IPS-20b (cell line): ENCODE results near the gene AP4E1.

Experiments used
- H3K27ac ChIP-seq: one replicate; pipeline ENCODE4 v1.5.1; 2013; ENCODE audit warnings: low read length
- H3K27me3 ChIP-seq: 2 replicates; pipeline ENCODE4 v1.6.1; 2013; ENCODE audit warnings: mild to moderate bottlenecking, low read length, inconsistent platforms; ENCODE audit not compliant: insufficient read depth
- H3K36me3 ChIP-seq: 2 replicates; pipeline ENCODE4 v1.6.1; 2013; ENCODE audit warnings: low read depth, mild to moderate bottlenecking, inconsistent platforms, low read length, moderate library complexity; ENCODE audit not compliant: insufficient read depth
- H3K4me1 ChIP-seq: 2 replicates; pipeline ENCODE4 v1.6.1; 2013; ENCODE audit warnings: mild to moderate bottlenecking, control low read depth, inconsistent platforms, low read length, moderate library complexity; ENCODE audit not compliant: insufficient read depth
- H3K4me3 ChIP-seq: 2 replicates; pipeline ENCODE4 v1.5.1; 2013; ENCODE audit warnings: mild to moderate bottlenecking, low read length, inconsistent platforms
- H3K9ac ChIP-seq: 2 replicates; pipeline ENCODE4 v1.6.1; 2013; ENCODE audit warnings: low read depth, mild to moderate bottlenecking, inconsistent platforms, low read length, moderate library complexity
- H3K9me3 ChIP-seq: 2 replicates; pipeline ENCODE4 v1.6.1; 2013; ENCODE audit warnings: mild to moderate bottlenecking, low read depth, low read length, inconsistent platforms; ENCODE audit not compliant: insufficient read depth

AP4E1 gene

DNA sequence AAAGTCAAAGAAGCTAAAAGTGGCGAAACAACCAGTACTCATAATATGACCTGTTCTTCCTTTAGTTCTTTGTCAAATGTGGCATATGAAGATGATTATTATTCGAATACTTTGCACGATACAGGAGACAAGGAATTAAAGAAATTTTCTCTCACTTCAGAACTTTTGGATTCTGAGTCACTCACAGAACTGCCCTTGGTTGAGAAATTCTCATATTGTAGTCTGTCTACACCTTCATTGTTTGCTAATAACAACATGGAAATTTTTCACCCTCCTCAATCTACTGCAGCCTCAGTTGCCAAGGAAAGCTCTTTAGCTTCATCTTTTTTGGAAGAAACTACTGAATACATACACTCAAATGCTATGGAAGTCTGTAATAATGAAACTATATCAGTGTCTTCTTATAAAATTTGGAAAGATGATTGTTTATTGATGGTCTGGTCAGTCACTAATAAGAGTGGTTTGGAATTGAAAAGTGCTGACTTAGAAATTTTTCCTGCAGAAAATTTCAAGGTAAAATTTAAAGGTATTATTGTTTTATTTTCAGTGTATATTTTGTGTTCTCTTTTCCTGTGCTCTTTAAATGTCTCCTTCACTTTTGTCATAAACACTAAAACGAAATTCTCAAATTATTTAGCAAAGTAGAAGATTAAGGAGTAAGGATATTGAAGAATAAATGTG, 89.0 kb downstream of the AP4E1 start:
- Histone ChIP-seq H3K36me3 (peaks cover 12% of the 10 kb centered on the region), H3K9me3 (no peaks in the 10 kb centered on the region), H3K9ac (no peak overlapping the region), H3K4me1 (no peaks in the 10 kb centered on the region), H3K27ac (no peak overlapping the region), H3K4me3 (no peak overlapping the region), H3K27me3 (no peaks in the 10 kb centered on the region)

DNA sequence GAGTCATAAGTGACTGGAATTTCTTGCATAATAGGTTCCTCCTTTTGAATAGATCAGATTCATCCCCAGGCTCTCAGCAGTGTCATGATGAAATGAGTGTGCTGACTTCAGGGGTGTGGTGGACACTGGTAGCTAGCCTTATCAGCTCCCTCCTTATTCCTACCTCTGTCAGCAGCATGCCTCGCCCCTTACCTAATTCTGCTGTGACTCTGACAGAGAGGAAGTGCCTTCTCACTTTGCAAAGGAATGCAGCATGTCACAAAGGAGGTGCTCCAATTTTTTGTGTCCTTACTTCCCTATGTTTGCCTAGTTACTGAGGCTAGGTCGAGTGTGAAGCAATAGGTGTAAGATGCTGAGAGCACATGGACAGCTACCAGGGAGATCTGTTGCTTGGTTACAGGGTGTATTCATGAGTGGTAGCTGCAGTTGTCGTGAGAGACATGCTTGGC, 95.6 kb downstream of the AP4E1 start:
- H3K27me3 ChIP-seq, result no peaks in the 10 kb centered on the region
- no peaks in the 10 kb centered on the region for H3K9me3 ChIP-seq
- H3K4me3 ChIP-seq, result no peak overlapping the region
- H3K9ac ChIP-seq, result no peak overlapping the region
- no peak overlapping the region for H3K27ac ChIP-seq
- no peaks in the 10 kb centered on the region; the same call in 1 of the 2 replicates for H3K4me1 ChIP-seq
- H3K36me3 ChIP-seq, result peaks cover 8% of the 10 kb centered on the region; the same call in 1 of the 2 replicates

DNA sequence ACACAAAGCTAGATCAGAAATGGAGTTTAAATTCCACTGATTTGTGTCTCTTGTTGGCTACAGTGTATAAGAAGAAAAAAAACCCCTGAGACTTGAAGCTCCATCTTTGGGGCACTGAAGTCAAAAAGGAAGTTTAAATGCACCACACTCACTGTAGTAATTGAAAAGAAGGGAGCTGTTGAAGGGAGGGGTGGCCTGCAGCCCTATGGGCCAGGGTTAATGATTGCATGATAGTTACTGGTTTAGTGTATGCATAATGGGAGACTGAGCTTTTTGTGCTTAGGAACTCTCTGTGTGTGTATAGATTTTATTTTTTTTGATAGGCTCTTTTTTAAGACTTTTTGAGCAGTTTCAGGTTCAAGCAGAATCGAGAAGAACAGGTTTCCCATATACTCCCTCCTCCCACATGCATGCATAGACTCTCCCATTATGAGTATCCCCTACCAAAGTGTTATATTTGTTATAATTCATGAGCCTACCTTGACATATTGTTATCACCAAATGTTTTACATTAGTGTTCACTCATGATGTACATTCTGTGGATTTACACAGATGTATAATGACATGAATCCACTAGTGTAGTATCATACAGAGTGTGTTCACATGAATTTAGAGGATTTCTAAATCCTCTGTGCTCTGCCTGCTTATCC, 98.0 kb downstream of the AP4E1 start:
- peaks cover 8% of the 10 kb centered on the region; the same call in 1 of the 2 replicates for H3K36me3 ChIP-seq
- H3K4me3 ChIP-seq, result no peak overlapping the region
- H3K4me1 ChIP-seq, result no peaks in the 10 kb centered on the region; the same call in 1 of the 2 replicates
- no peaks in the 10 kb centered on the region for H3K27me3 ChIP-seq
- H3K9ac ChIP-seq, result no peak overlapping the region
- H3K27ac ChIP-seq, result no peak overlapping the region
- no peaks in the 10 kb centered on the region for H3K9me3 ChIP-seq

DNA sequence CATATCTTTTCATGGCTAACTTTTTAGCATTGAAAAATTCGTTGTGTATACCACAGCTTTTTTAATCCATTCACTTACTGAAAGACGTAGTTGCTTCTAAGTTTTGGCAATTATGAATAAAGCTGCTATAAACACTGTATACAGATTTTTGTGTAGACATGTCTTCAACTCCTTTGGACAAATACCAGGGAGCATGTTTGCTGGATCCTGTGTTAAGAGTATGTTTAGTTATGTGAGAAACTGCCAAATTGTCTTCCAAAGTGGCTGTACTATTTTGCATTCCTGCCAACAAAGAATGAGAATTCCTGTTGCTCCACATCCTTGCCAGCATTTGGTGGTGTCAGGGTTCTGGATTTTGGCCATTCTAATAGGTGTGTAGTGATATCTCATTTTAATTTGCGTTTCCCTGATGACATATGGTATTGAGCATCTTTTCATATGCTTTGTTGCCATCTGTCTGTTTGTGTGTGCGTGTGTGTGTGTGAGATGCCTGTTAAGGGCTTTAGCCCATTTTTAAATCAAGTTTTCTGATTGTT, 98.7 kb downstream of the AP4E1 start:
- Histone ChIP-seq H3K27ac (no peak overlapping the region), H3K36me3 (peaks cover 4% of the 10 kb centered on the region; the same call in 1 of the 2 replicates), H3K4me3 (no peak overlapping the region), H3K9me3 (no peaks in the 10 kb centered on the region), H3K4me1 (no peaks in the 10 kb centered on the region; the same call in 1 of the 2 replicates), H3K9ac (no peak overlapping the region), H3K27me3 (no peaks in the 10 kb centered on the region)

DNA sequence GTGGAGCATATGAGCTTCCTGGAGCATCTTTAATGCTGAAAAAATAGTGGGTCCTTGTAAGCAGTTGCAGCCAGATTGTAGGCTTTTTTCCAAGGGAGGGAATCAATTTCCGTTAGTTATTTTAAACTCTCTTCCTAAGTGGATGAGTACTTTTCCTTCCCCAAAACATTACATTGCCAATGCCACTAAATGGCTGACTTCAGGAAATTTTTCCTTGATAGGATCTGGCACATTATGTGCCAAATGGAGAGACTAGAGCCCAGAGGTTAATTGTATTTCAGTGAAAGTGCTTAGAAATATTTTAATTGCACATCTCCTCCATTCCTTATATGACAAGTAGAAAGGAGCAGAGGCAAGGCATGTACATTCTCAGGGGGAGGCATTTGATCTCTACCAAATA, 102.7 kb downstream of the AP4E1 start:
- Histone ChIP-seq H3K9ac (no peak overlapping the region), H3K4me1 (no peaks in the 10 kb centered on the region), H3K9me3 (no peaks in the 10 kb centered on the region), H3K27ac (no peak overlapping the region), H3K36me3 (no peaks in the 10 kb centered on the region), H3K4me3 (no peak overlapping the region), H3K27me3 (no peaks in the 10 kb centered on the region)

DNA sequence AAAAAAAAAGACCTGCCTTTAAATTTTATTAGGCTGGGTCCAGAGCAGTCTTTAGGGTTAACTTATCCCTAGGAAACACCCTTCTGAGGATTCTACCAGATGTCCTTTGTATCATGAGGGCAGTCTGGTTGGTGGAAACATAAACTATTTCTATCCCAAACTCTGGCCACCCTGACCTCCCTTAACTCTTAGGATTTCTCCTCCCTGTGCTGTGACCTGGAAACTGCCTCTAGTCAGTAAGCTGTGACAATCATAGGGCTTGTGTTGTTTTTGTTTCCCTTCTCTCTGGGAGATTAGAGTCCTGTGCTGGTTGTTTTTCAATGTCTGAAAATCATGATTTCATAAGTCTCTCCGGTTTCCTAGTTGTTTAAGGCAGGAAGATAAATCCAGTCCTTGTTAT, 108.1 kb downstream of the AP4E1 start:
- no peaks in the 10 kb centered on the region for H3K27me3 ChIP-seq
- H3K9ac ChIP-seq, result no peak overlapping the region
- H3K4me3 ChIP-seq, result no peak overlapping the region
- H3K36me3 ChIP-seq, result no peaks in the 10 kb centered on the region
- H3K4me1 ChIP-seq, result no peaks in the 10 kb centered on the region
- H3K9me3 ChIP-seq, result peaks cover 4% of the 10 kb centered on the region; the same call in 1 of the 2 replicates
- H3K27ac ChIP-seq, result no peak overlapping the region

DNA sequence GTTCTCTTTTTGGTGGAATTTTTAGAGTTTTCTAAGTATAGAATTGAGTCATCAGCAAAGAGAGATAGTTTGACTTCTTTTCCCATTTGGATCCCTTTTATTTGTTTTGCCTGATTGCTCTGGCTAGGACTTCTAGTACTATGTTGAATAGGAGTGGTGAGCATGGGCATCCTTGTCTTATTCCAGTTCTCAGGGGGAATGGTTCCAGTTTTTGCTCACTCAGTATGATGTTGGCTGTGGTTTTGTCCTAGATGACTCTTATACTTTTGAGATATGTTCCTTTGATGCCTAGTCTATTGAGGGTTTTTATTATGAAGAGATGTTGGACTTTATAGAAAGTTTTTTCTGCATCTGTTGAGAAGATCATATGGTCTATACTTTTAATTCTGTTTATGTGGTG, 113.7 kb downstream of the AP4E1 start:
- H3K9me3 ChIP-seq, result peaks cover 4% of the 10 kb centered on the region; the same call in 1 of the 2 replicates
- H3K27ac ChIP-seq, result no peak overlapping the region
- H3K4me3 ChIP-seq, result no peak overlapping the region
- no peaks in the 10 kb centered on the region for H3K27me3 ChIP-seq
- H3K9ac ChIP-seq, result no peak overlapping the region
- H3K4me1 ChIP-seq, result no peaks in the 10 kb centered on the region
- no peaks in the 10 kb centered on the region for H3K36me3 ChIP-seq

DNA sequence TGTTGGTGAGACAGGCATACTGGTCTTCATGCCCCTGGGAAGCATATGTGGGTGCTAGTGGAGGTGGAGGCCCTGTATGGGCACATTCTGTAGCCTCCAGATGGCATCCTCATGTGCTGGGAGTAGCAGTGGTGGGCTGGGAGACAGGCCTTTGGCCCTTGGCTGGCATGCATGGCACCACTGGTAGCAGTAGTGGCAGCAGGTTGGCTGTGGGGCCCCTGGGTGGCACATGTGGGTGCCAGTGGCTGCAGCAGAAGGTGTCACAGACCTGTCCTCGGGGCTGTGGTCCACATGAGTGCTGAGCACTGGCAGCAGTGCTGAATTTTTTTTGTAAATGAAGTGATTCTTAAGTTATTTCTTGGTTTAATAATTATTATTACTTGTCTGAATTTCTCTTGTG, 115.0 kb downstream of the AP4E1 start:
- no peak overlapping the region for H3K4me3 ChIP-seq
- H3K4me1 ChIP-seq, result no peaks in the 10 kb centered on the region
- no peaks in the 10 kb centered on the region for H3K27me3 ChIP-seq
- H3K27ac ChIP-seq, result no peak overlapping the region
- H3K9ac ChIP-seq, result no peak overlapping the region
- H3K36me3 ChIP-seq, result no peaks in the 10 kb centered on the region
- peaks cover 4% of the 10 kb centered on the region; the same call in 1 of the 2 replicates for H3K9me3 ChIP-seq

DNA sequence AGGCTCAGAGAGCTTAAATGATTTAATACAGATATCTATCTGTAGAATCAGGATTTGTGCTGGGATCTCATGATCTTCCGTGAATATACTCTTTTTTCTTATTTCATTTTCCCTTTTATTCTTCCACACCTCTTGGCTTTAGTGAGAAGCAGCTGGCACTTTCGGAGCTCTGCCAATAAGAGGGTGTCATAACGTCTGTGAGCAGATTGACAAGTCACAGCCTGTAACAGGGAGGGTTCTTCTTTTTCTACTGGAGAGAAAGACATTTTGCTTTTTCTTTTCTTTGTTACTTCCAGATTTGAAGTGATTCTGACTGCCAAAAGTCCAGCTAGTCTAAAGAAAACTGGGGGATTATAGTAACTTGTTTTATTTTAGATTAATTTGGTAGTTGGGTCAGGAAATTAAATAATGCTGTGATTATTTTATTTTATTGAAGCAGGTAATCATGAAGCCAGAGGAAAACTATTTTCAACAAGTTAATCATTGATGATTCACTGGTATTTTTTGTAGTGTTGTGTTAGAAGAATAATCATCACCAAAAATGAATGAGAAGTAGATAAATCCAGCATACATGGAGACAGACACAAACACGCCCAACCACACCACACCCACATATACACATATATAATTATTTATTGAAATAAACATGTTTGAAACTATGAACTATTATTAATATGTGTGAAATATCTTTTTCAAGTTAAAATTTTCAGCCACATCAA, 116.4 kb downstream of the AP4E1 start:
- no peaks in the 10 kb centered on the region for H3K4me1 ChIP-seq
- H3K9me3 ChIP-seq, result peaks cover under 1% of the 10 kb centered on the region; the same call in 1 of the 2 replicates
- no peak overlapping the region for H3K4me3 ChIP-seq
- no peak overlapping the region for H3K27ac ChIP-seq
- H3K36me3 ChIP-seq, result no peaks in the 10 kb centered on the region
- no peaks in the 10 kb centered on the region for H3K27me3 ChIP-seq
- no peak overlapping the region for H3K9ac ChIP-seq

DNA sequence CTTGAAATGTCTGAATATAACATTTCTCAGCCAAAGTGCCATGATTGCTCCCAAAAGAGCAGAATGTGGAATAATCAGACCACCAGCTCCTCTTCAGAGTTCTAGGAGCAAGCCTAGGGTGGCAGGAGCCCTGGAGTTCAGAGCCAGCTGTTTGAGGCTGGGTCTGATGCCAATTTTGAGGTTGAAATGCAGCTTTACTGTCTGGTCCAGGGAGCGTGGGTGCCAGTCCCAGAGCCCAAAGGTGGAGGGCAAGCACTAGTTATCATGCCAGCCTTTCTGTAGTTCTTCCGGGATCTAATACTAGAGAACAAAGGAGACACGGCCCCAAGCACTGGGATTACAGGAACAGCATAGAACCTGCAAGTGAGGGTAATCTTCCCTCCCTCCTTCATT, 117.0 kb downstream of the AP4E1 start:
- Histone ChIP-seq H3K27ac (no peak overlapping the region), H3K9ac (no peak overlapping the region), H3K27me3 (no peaks in the 10 kb centered on the region), H3K4me3 (no peak overlapping the region), H3K36me3 (no peaks in the 10 kb centered on the region), H3K4me1 (no peaks in the 10 kb centered on the region), H3K9me3 (no peaks in the 10 kb centered on the region; the same call in 1 of the 2 replicates)

DNA sequence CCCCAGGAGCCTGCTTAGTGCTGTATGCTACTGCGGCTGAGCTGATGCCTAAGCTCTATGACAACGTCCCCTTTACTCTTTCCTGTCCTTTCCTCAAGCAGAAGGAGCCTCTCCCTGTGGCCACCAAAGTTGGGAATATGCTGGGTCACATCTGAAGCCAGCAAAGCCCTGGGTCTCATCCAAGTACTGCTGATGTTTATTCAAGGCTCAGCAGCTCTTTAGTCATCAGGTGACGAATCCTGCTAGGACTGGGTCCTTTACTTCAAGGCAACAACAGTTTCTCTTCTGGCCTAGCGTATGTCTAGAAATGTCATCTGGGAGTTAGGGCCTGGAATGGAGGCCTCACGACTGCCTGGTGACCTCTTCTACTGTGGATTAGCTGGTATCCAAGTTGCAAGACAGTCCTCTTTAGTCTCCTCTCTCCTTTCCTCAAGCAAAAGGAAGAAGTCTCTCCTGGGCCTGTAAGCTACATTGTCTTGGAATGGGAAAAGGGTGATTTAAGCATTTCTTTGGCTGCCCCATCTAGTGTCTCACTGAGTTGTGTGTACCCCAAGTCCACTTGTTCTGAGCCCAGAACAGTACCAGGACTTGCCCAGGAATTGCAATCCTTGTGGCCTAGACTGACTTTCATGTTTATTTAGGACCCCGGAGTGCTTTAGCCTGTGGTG, 122.3 kb downstream of the AP4E1 start:
- H3K36me3 ChIP-seq, result no peaks in the 10 kb centered on the region
- H3K27ac ChIP-seq, result no peak overlapping the region
- H3K9me3 ChIP-seq, result peaks cover 8% of the 10 kb centered on the region
- no peaks in the 10 kb centered on the region for H3K27me3 ChIP-seq
- H3K4me3 ChIP-seq, result no peak overlapping the region
- H3K4me1 ChIP-seq, result no peaks in the 10 kb centered on the region
- no peak overlapping the region for H3K9ac ChIP-seq
